ENCODE measurements around the gene CHMP5.
"Not testable (repeated sequence)": the region's sequence is repeated elsewhere in the genome, so short reads cannot be mapped to it uniquely, and the experiment has no call there.

The CHMP5 gene

DNA sequence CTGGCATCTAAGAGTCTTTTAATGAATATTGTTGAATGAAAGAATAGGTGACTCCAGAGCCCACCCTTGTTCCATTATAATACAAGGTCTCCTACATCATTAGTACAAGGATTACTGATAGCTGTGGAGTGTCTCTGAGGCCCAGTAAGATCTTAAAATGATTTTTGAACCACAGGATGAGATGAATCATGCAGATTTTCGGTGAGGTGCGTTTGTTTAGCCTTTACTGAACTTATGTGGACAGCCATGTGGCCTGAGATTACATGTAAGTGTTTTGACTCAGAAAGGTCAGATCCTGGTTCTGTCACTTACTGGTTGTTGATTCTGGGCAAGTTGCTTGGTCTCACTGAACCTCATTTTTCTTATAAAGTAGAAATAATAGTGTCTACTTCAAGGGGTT, 47.1 kb downstream of the CHMP5 start:
- DNase-seq (ENCODE audit: low read depth, low spot score): no peak

GRCh38 chr9:33315371-33315770, 50.5 kb downstream of the CHMP5 start:
- no peak for DNase-seq (ENCODE audit: low read depth, low spot score)

GRCh38 chr9:33317136-33317535, 52.3 kb downstream of the CHMP5 start:
- DNase-seq (ENCODE audit: low read depth, low spot score): not testable (repeated sequence)

DNA sequence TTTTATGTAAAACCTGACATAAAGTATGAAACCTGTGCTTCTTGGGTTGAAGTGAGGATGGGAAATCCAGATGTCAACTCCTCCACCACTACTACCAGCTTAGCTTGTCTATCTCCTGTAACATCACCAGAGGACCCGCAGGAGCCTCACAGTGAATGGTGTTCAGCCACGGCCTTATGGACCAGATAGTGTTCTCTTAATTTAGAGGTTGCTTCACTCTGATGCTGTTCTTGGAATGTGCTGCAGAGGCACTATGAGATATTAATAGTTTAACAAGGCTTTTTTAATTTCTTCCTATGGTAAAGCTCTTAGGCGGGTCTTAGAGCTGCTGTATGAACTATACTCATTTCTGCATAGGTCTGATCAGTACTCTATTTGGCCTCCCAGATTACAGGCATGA, 53.4 kb downstream of the CHMP5 start:
- no peak for DNase-seq (ENCODE audit: low read depth, low spot score)

GRCh38 chr9:33318781-33319180, 53.9 kb downstream of the CHMP5 start:
- DNase-seq (ENCODE audit: low read depth, low spot score): no peak

GRCh38 chr9:33320230-33320567, 55.4 kb downstream of the CHMP5 start:
- DNase-seq (ENCODE audit: low read depth, low spot score): no peak

DNA sequence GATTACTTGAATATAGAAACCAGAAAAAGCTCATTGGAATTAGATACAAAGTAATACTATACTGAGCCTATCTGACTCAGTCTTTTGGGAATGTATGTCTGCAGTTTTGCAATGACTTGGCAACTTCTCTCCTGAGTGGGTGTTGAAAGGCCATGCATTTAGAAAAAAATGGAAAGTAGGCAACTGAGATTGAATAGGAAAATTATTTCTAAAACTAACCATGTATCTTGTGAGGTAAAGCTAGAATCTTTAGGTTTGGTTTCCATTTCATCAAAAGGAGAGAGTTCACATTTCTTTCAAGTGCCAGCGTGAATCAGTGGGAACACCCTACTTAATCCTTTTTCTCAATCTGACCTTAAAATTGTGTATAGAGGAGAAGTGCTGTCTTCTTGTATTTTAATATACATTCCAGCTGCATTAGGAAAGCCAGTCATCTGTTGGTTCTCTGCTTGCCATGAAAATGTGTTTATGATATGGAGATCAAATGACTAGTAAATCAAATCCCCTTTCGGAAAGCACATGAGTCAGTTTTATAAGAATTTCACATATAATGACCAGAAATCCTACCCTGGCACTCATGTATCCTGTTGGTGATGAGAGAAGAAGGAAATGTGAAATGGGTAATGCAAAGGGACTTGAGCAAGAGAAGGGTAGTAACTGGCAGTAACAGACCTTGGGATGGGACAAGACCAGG, 55.9 kb downstream of the CHMP5 start:
- no peak for DNase-seq (ENCODE audit: low read depth, low spot score)

GRCh38 chr9:33329117-33329563, 64.3 kb downstream of the CHMP5 start:
- DNase-seq (ENCODE audit: low read depth, low spot score): no peak

DNA sequence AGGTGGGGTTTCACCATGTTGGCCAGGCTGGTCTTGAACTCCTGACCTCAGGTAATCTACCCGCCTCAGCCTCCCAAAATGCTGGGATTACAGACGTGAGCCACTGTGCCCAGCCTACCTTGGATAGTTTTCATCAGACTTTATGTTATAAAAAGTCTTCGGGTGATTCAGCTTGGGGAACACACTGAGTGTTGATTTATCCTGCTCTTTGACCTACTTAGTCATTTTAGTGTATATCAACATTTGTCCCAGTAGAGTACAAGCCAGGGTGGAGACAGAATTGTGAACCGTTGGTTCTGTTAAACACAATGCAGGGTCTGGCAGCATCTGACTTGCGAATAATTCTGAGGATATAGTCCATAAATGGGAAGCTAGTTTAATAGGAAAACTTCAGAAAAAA, 65.1 kb downstream of the CHMP5 start:
- no peak for DNase-seq (ENCODE audit: low read depth, low spot score)

GRCh38 chr9:33331377-33331891, 66.6 kb downstream of the CHMP5 start:
- DNase-seq (ENCODE audit: low read depth, low spot score): no peak
